SK-N-SH (cell line): ENCODE results near the gene GRIP1. TPM values are rescaled to one million over a fixed set of nuclear protein-coding genes. Genes with fewer than 3 reads are reported as not detected.

Experiments used
- CTCF ChIA-PET: fragments of 300-600, 350-600 bp; formaldehyde crosslinking; extraction: SDS; loops from one replicate; lab custom pipeline; 2021; lab: Yijun Ruan, JAX
- POLR2A ChIA-PET: fragments of 350-600 bp; sonication (Branson Sonifier 250); formaldehyde crosslinking; extraction: SDS; loops from one replicate; lab custom pipeline; 2020; ENCODE audit warnings: antibody characterized with exemption, inconsistent platforms; lab: Yijun Ruan, JAX
- DNase-seq: peaks from one replicate; pipeline ENCODE4 v3.0.0; 2012
- H2AFZ ChIP-seq: fragments of 200-600 bp; sonication (generic); 2 replicates; pipeline ENCODE4 v1.8.1; 2016; ENCODE audit warnings: antibody characterized with exemption, mild to moderate bottlenecking, low read depth
- H3F3A ChIP-seq: fragments of 200-600 bp; sonication (generic); replicated peaks from 2 replicates; pipeline ENCODE3; 2016; ENCODE audit warnings: antibody characterized with exemption, mild to moderate bottlenecking; ENCODE audit not compliant: insufficient read depth
- H3K27ac ChIP-seq, 2 experiments: fragments of 200-500 bp in 1 of 2; fragments of 200-600 bp in 1 of 2; sonication (Bioruptor generic) in 1 of 2; sonication (generic), shearing (Covaris generic) in 1 of 2; 2 replicates each; pipeline versions ENCODE4 v1.5.1 to v1.6.1; 2014 to 2016; ENCODE audit warnings: low read depth in 2 of 2, inconsistent platforms in 1 of 2, low read length in 1 of 2, mild to moderate bottlenecking in 1 of 2, mixed read lengths in 1 of 2
- H3K27me3 ChIP-seq: fragments of 200-600 bp; sonication (generic), shearing (Covaris generic); 2 replicates; pipeline ENCODE4 v1.6.1; 2016; ENCODE audit warnings: mixed run types; ENCODE audit not compliant: insufficient read depth
- H3K36me3 ChIP-seq, 2 experiments: fragments of 200-500 bp in 1 of 2; fragments of 200-600 bp in 1 of 2; sonication (Bioruptor generic) in 1 of 2; sonication (generic) in 1 of 2; replicated peaks in 1 of 2; 2 replicates each; pipeline versions ENCODE3 to v1.5.1; 2014 to 2016; ENCODE audit warnings: low read length in 1 of 2, mild to moderate bottlenecking in 1 of 2; ENCODE audit not compliant: insufficient read depth in 2 of 2, control insufficient read depth in 1 of 2
- H3K4me1 ChIP-seq, 2 experiments: fragments of 200-500 bp in 1 of 2; fragments of 200-600 bp in 1 of 2; sonication (Bioruptor generic) in 1 of 2; sonication (generic), shearing (Covaris generic) in 1 of 2; 2 replicates each; pipeline versions ENCODE4 v1.5.1 to v1.6.1; 2014 to 2016; ENCODE audit warnings: low read depth in 1 of 2, low read length in 1 of 2, mixed run types in 1 of 2; ENCODE audit not compliant: insufficient read depth in 2 of 2, control insufficient read depth in 1 of 2
- H3K4me2 ChIP-seq: fragments of 200-600 bp; sonication (generic), shearing (Covaris generic); 2 replicates; pipeline ENCODE4 v1.6.1; 2017; ENCODE audit warnings: mixed run types
- H3K4me3 ChIP-seq, 2 experiments: fragments of 200-500 bp in 1 of 2; fragments of 200-600 bp in 1 of 2; sonication (Bioruptor generic) in 1 of 2; sonication (generic), shearing (Covaris generic) in 1 of 2; 2 replicates each; pipeline versions ENCODE4 v1.5.1 to v1.8.1; 2014 to 2016; ENCODE audit warnings: low read depth in 2 of 2, inconsistent platforms in 1 of 2, low read length in 1 of 2, mild to moderate bottlenecking in 1 of 2, mixed read lengths in 1 of 2, moderate library complexity in 1 of 2
- H3K79me2 ChIP-seq: fragments of 200-600 bp; sonication (generic); 2 replicates; pipeline ENCODE4 v1.8.1; 2017; ENCODE audit warnings: mild to moderate bottlenecking; ENCODE audit not compliant: insufficient read depth
- H3K9ac ChIP-seq: fragments of 200-600 bp; sonication (generic); 2 replicates; pipeline ENCODE4 v1.6.1; 2017; ENCODE audit warnings: mixed run types
- H3K9me2 ChIP-seq: fragments of 200-600 bp; sonication (generic); 2 replicates; pipeline ENCODE4 v1.6.1; 2017; ENCODE audit warnings: mixed run types
- H3K9me3 ChIP-seq: fragments of 200-600 bp; sonication (generic); 2 replicates; pipeline ENCODE4 v1.6.1; 2017; ENCODE audit warnings: mixed run types, mild to moderate bottlenecking, moderate library complexity
- H4K20me1 ChIP-seq: fragments of 200-600 bp; sonication (generic); 2 replicates; pipeline ENCODE4 v1.6.1; 2017; ENCODE audit warnings: mild to moderate bottlenecking, mixed run types; ENCODE audit not compliant: insufficient read depth
- CHD2 ChIP-seq: fragments of 150-350 bp; IDR thresholded peaks from 2 replicates; pipeline ENCODE4 v1.6.1; 2018; ENCODE audit warnings: low read length; ENCODE audit not compliant: partially characterized antibody
- ELF1 ChIP-seq: IDR thresholded peaks from 2 replicates; pipeline ENCODE4 v1.4.0; 2012
- EP300 ChIP-seq, 2 experiments: IDR thresholded peaks; 2 replicates each; pipeline versions ENCODE4 v1.4.0 to v1.6.1; 2012; ENCODE audit warnings: borderline replicate concordance in 1 of 2, low read depth in 1 of 2, low read length in 1 of 2
- FOXM1 ChIP-seq: IDR thresholded peaks from 2 replicates; pipeline ENCODE4 v1.4.0; 2012; ENCODE audit warnings: low read depth, mild to moderate bottlenecking
- GATA2 ChIP-seq: sonication (generic); formaldehyde crosslinking; IDR thresholded peaks from 2 replicates; pipeline ENCODE4 v1.5.0; 2020; ENCODE audit warnings: mild to moderate bottlenecking, missing genetic modification reagents
- JUND ChIP-seq: IDR thresholded peaks from 2 replicates; pipeline ENCODE4 v1.4.0; 2012
- MEF2A ChIP-seq: IDR thresholded peaks from 2 replicates; pipeline ENCODE4 v1.4.0; 2012; ENCODE audit warnings: low read depth, borderline replicate concordance
- MXI1 ChIP-seq: IDR thresholded peaks from 2 replicates; pipeline ENCODE4 v1.6.1; 2012; ENCODE audit warnings: mild to moderate bottlenecking, low read depth, low read length, improper control_type of control experiment
- PBX3 ChIP-seq: IDR thresholded peaks from 2 replicates; pipeline ENCODE4; 2012
- POLR2AphosphoS5 ChIP-seq: IDR thresholded peaks from 2 replicates; pipeline ENCODE4 v1.6.1; 2012; ENCODE audit warnings: low read depth, low read length
- RAD21 ChIP-seq: IDR thresholded peaks from 2 replicates; pipeline ENCODE4 v1.6.1; 2012; ENCODE audit warnings: mild to moderate bottlenecking, low read length
- REST ChIP-seq: IDR thresholded peaks from 2 replicates; pipeline ENCODE4 v1.6.1; 2012; ENCODE audit warnings: mild to moderate bottlenecking, low read depth, low read length, moderate library complexity
- SMC3 ChIP-seq: IDR thresholded peaks from 2 replicates; pipeline ENCODE4 v1.6.1; 2012; ENCODE audit warnings: low read depth, low read length, improper control_type of control experiment
- TAF1 ChIP-seq: IDR thresholded peaks from 2 replicates; pipeline ENCODE4 v1.6.1; 2012; ENCODE audit warnings: low read depth, mild to moderate bottlenecking, low read length, moderate library complexity, borderline replicate concordance
- USF1 ChIP-seq: IDR thresholded peaks from 2 replicates; pipeline ENCODE4 v1.4.0; 2012; ENCODE audit warnings: low read depth, borderline replicate concordance
- YY1 ChIP-seq: IDR thresholded peaks from 2 replicates; pipeline ENCODE4 v1.4.0; 2012; ENCODE audit warnings: low read depth, mild to moderate bottlenecking
- WGBS: methylation state at CpG from one replicate; pipeline ENCODE4 v1.1.6; 2017; ENCODE audit warnings: low lambda C conversion rate; 5-methylcytosine and 5-hydroxymethylcytosine counted together
- polyA plus RNA-seq, 3 experiments: library from polyadenylated mRNA; depleted of rRNA; stranded (reverse); fragments of >200 nt; gene quantifications; 2 replicates each; pipeline ENCODE4 v1.2.3, GENCODE V29; 2012
- TF ChIP-seq, protein P1 (sequence below): fragments of 150-350 bp; IDR thresholded peaks from 2 replicates; pipeline ENCODE4 v1.6.1; 2016; ENCODE audit warnings: mild to moderate bottlenecking, low read depth, low read length
- TF ChIP-seq, protein P2 (sequence below): fragments of 200-600 bp; sonication (generic); IDR thresholded peaks from 2 replicates; pipeline ENCODE4 v1.6.1; 2017; ENCODE audit warnings: antibody characterized with exemption, mild to moderate bottlenecking, moderate library complexity

Gene GRIP1
- polyA plus RNA-seq, 1 of the 3 experiments (the other 2 are of a cell fraction): 0.07 TPM

GRCh38 chr12:66417217-66417616, 261.7 kb downstream of the GRIP1 start:
- no peaks in the 10 kb centered on the region for H3K79me2 ChIP-seq
- no peak overlapping the region for H3K4me3 ChIP-seq
- 30% methylated on average over 1 of the region's 1 CpG for whole genome bisulfite sequencing
- TF ChIP-seq GATA2 (CRISPR knock-in tag): no peak
- TF ChIP-seq USF1: no peak
- no peak for TF ChIP-seq FOXM1
- no peak for TF ChIP-seq JUND
- TF ChIP-seq MEF2A: no peak
- TF ChIP-seq MXI1: no peak
- TF ChIP-seq POLR2AphosphoS5: no peak
- no peak for TF ChIP-seq ELF1
- TF ChIP-seq EP300 (IDR thresholded peaks at IDR 0.05; ENCODE audit: borderline replicate concordance in 1 of 2, low read depth in 1 of 2, low read length in 1 of 2): no peak
- no peak for TF ChIP-seq YY1
- TF ChIP-seq, protein P1, sequence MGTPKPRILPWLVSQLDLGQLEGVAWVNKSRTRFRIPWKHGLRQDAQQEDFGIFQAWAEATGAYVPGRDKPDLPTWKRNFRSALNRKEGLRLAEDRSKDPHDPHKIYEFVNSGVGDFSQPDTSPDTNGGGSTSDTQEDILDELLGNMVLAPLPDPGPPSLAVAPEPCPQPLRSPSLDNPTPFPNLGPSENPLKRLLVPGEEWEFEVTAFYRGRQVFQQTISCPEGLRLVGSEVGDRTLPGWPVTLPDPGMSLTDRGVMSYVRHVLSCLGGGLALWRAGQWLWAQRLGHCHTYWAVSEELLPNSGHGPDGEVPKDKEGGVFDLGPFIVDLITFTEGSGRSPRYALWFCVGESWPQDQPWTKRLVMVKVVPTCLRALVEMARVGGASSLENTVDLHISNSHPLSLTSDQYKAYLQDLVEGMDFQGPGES: no peak
- TF ChIP-seq RAD21: no peak
- TF ChIP-seq REST: no peak
- TF ChIP-seq, protein P2, sequence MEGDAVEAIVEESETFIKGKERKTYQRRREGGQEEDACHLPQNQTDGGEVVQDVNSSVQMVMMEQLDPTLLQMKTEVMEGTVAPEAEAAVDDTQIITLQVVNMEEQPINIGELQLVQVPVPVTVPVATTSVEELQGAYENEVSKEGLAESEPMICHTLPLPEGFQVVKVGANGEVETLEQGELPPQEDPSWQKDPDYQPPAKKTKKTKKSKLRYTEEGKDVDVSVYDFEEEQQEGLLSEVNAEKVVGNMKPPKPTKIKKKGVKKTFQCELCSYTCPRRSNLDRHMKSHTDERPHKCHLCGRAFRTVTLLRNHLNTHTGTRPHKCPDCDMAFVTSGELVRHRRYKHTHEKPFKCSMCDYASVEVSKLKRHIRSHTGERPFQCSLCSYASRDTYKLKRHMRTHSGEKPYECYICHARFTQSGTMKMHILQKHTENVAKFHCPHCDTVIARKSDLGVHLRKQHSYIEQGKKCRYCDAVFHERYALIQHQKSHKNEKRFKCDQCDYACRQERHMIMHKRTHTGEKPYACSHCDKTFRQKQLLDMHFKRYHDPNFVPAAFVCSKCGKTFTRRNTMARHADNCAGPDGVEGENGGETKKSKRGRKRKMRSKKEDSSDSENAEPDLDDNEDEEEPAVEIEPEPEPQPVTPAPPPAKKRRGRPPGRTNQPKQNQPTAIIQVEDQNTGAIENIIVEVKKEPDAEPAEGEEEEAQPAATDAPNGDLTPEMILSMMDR: no peak
- no peak for TF ChIP-seq PBX3
- no peak for TF ChIP-seq SMC3
- no peak for TF ChIP-seq CHD2
- no peak for TF ChIP-seq TAF1
- no peak overlapping the region for H3K4me2 ChIP-seq
- H3K9me3 ChIP-seq: no peaks in the 10 kb centered on the region
- CTCF ChIA-PET: interaction anchor here (0.7 to 1.0 kb wide), 2 partner anchors 65 to 88 kb away, joined by 3 read pairs; no protein-coding TSS in a partner anchor
- no peak overlapping the region for H3K9ac ChIP-seq
- H3K27me3 ChIP-seq: no peaks in the 10 kb centered on the region; the same call in 1 of the 2 replicates
- H2AFZ ChIP-seq: no peak overlapping the region
- POLR2A ChIA-PET: no interaction called here
- H3K9me2 ChIP-seq: no peaks in the 10 kb centered on the region
- H3K4me1 ChIP-seq: no peaks in the 10 kb centered on the region
- H3F3A ChIP-seq: no peaks in the 10 kb centered on the region
- H4K20me1 ChIP-seq: no peaks in the 10 kb centered on the region
- no peak overlapping the region for H3K27ac ChIP-seq
- H3K36me3 ChIP-seq: no peaks in the 10 kb centered on the region
- no peak for DNase-seq
